Upper lobe of right lung (tissue), 1 donor: Measurements from ENCODE around the gene ATP2A1. TPM values are rescaled to one million over a fixed set of nuclear protein-coding genes. Genes with fewer than 3 reads are reported as not detected.

Experiments used
- ATAC-seq: fragments of 200-7000 bp; cut with Tn5 transposase; one replicate; pipeline ENCODE4 v1.9.1; 2020; ENCODE audit warnings: mild to moderate bottlenecking, moderate library complexity
- DNase-seq: peaks from one replicate; pipeline ENCODE4 v3.0.0-alpha.2; 2020
- H3K27ac ChIP-seq: fragments of 200-600 bp; one replicate; pipeline ENCODE4 v1.8.0; 2022
- H3K27me3 ChIP-seq: fragments of 200-600 bp; one replicate; pipeline ENCODE4 v1.8.0; 2022; ENCODE audit warnings: mild to moderate bottlenecking
- H3K36me3 ChIP-seq: fragments of 200-600 bp; one replicate; pipeline ENCODE4 v1.8.0; 2022
- H3K4me1 ChIP-seq: fragments of 200-600 bp; one replicate; pipeline ENCODE4 v1.8.0; 2022
- H3K4me3 ChIP-seq: fragments of 200-600 bp; one replicate; pipeline ENCODE4 v1.8.0; 2022; ENCODE audit warnings: mild to moderate bottlenecking
- H3K9me3 ChIP-seq: fragments of 200-600 bp; one replicate; pipeline ENCODE4 v1.8.0; 2022
- intact Hi-C: fragments of 100-400 bp; cut with DNase I; formaldehyde crosslinking; loops from one replicate; pipeline ENCODE4 v1.11.0; 2022
- total RNA-seq: library from RNA; stranded (reverse); fragmentation: NEBNext Ultra II Directional; extraction: Animal tissue kit (Norgen Biotek cat#: 25700); gene quantifications from one replicate; pipeline ENCODE4 v1.2.1, GENCODE V29; 2021
- TF ChIP-seq, protein P1 (sequence below): fragments of 200-600 bp; IDR thresholded peaks from one replicate; pipeline ENCODE4 v1.8.0; 2022; ENCODE audit warnings: antibody characterized with exemption
- donor health status: DM: no; HTN: yes; CAD: no; lungs with severe emphysema.

The ATP2A1 gene
- total RNA-seq, 1 donor from 2014 or later: 0.46 TPM

DNA sequence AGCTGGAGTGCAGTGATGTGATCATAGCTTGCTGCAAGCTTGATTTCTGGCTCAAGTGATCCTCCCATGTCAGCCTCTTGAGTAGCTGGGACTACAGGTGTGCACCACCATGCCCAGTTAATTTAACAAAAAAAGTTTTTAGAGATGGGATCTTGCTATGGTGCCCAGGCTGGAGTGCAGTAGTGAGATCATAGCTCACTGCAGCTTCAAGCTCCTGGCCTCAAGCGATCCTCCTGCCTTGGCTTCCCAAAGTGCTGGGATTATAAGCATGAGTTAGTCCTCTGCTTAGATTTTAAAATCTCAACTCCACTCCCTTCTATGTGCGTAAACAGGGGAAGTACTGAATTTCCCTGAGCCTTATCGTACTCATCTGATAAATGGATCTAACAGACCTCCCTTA lies 40.4 kb downstream of the ATP2A1 start:
- no peak for ATAC-seq
- Histone ChIP-seq H3K36me3 (peaks cover 59% of the 10 kb centered on the region), H3K4me3 (no peak overlapping the region), H3K9me3 (no peaks in the 10 kb centered on the region), H3K4me1 (no peaks in the 10 kb centered on the region), H3K27ac (no peak overlapping the region), H3K27me3 (no peaks in the 10 kb centered on the region)
- intact Hi-C loops: no loop called here
- no peak for DNase-seq
- TF ChIP-seq, protein P1, sequence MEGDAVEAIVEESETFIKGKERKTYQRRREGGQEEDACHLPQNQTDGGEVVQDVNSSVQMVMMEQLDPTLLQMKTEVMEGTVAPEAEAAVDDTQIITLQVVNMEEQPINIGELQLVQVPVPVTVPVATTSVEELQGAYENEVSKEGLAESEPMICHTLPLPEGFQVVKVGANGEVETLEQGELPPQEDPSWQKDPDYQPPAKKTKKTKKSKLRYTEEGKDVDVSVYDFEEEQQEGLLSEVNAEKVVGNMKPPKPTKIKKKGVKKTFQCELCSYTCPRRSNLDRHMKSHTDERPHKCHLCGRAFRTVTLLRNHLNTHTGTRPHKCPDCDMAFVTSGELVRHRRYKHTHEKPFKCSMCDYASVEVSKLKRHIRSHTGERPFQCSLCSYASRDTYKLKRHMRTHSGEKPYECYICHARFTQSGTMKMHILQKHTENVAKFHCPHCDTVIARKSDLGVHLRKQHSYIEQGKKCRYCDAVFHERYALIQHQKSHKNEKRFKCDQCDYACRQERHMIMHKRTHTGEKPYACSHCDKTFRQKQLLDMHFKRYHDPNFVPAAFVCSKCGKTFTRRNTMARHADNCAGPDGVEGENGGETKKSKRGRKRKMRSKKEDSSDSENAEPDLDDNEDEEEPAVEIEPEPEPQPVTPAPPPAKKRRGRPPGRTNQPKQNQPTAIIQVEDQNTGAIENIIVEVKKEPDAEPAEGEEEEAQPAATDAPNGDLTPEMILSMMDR: no peak

DNA sequence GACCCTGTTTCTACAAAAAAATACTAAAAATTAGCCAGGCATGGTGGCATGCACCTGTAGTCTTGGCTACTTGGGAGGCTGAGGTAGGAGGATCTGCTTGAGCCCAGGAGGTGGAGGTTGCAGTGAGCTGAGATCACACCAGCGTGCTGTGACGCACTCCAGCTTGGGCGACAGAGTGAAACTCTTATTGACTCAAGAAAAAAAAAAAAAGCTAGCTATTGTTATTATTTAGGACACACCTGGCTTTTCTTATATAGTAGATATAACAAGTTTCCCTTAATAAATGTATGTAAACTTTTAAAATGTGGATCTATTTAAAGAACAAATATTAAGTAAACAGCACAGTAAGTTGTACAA lies 44.9 kb downstream of the ATP2A1 start:
- Histone ChIP-seq H3K27me3 (no peaks in the 10 kb centered on the region), H3K27ac (peak overlapping the region; percentile 96), H3K4me3 (no peak overlapping the region), H3K4me1 (peaks cover 7% of the 10 kb centered on the region), H3K9me3 (no peaks in the 10 kb centered on the region), H3K36me3 (peaks cover 17% of the 10 kb centered on the region)
- TF ChIP-seq, protein P1: no peak
- ATAC-seq: no peak
- intact Hi-C loops: loop anchor here (10.0 kb wide), 1 partner anchor 48 kb away; the partner anchor contains the start of gene ATP2A1
- DNase-seq: no peak

DNA sequence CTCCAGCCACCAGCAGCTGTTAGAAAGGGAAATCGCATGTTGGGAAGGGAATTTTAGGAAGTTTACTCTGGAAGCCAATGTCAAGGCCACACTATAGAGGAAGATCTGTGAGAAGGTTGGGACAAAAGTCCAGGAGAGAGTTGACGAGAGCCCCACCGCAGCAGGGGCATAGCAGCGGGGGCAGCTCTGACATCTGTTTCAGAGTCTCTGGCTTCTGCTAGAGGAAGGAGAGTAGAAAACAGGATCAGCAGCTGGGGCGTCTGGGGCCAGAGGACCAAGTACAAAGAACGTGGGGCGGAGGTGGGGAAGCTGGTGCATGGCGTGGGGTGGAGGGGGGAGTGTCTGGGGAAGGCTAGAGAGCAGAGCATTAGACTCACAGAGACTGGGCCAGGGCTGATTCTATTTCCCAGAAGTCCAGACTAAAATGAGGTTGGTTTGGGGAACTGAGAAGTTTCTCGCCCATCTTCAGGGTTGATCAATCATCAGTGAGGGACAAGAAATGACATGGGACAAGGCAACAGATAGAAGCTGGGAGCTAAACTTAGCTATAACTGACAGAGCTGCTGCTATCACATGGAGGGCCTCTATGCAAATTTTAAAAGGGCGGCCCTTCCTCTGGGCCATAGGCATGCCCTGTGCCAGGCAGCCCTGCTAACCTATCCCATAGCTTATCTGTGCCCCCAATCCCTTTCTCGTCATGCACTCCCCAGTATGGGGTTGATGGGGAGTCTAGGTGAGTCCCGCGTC lies 45.5 kb downstream of the ATP2A1 start:
- Histone ChIP-seq H3K27ac (peak overlapping the region; percentile 96), H3K9me3 (no peaks in the 10 kb centered on the region), H3K4me3 (peak overlapping the region; percentile 68), H3K36me3 (peaks cover 11% of the 10 kb centered on the region), H3K27me3 (no peaks in the 10 kb centered on the region), H3K4me1 (peaks cover 7% of the 10 kb centered on the region)
- intact Hi-C loops: loop anchor here (10.0 kb wide), 1 partner anchor 49 kb away; the partner anchor contains the start of gene ATP2A1
- no peak for ATAC-seq
- TF ChIP-seq, protein P1: no peak
- DNase-seq: no peak

DNA sequence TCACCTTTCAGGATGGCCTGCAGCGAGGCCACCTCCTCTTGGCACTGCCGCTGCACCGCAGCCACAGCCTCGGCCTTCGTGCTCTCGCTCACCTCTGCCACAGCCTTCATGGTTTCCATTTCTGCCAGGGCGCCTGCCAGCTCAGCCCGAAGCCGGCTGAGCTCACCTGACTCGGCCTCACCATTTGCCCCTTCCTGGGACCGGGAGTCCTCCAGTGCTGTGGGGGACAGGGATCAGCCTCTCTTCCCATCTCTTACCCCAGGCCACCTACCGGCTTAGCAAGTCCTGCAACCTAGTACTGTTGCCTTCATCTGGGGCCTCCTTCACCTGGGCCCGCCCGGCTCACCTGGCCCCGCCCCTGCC lies 46.1 kb downstream of the ATP2A1 start:
- peak overlapping the region; percentile 96 for H3K27ac ChIP-seq
- TF ChIP-seq, protein P1: peak; percentile 21
- H3K4me1 ChIP-seq: peaks cover 7% of the 10 kb centered on the region
- intact Hi-C loops: loop anchor here (10.0 kb wide), 1 partner anchor 50 kb away; the partner anchor contains the start of gene ATP2A1
- ATAC-seq (no peak), DNase-seq (no peak)
- H3K4me3 ChIP-seq: peak overlapping the region; percentile 68
- H3K27me3 ChIP-seq: no peaks in the 10 kb centered on the region
- H3K36me3 ChIP-seq: peaks cover 5% of the 10 kb centered on the region
- H3K9me3 ChIP-seq: no peaks in the 10 kb centered on the region

DNA sequence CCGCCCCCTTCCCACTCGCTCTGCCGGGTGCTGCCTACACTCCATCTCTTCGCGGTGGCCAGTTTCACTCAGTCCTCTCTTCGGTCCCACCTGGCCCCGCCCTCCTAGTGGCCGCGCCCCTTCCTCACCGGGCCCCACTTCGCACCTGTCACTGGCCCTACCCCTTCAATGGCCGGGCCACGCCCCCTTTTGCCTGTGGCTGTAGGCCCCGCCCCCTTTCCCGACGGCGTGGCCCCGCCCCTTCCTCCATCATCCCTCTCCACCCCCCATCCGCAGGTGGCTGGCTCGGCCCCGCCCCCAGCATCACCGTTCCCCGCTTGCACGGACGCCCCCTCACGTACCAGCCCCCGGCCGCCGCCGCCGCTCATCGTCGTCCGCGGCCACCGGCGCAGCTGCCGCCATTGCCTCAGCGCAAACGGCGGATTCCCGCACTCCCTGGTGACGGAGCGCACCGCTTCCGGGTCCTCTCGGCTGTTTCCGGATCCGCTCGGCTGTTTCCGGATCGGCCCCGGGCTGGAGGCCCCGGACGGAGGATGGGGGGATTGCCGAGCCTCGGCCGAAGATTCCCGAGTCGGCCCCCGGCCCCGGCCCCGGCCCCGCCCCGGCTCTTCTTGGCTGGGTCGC lies 46.6 kb downstream of the ATP2A1 start, which contains the start of gene RABEP2:
TSS of gene RABEP2 (minus strand) at position 477 of the 624 bp plus-strand sequence. CDS start at position 402, 75 bp downstream.
- Histone ChIP-seq H3K36me3 (peaks cover under 1% of the 10 kb centered on the region), H3K4me3 (peak within 1 kb of the TSS; percentile 68), H3K9me3 (no peaks in the 10 kb centered on the region), H3K27ac (peak within 1 kb of the TSS; percentile 96), H3K27me3 (no peaks in the 10 kb centered on the region), H3K4me1 (peaks cover 7% of the 10 kb centered on the region)
- intact Hi-C loops: loop anchor here (10.0 kb wide), 1 partner anchor 50 kb away; the partner anchor contains the start of gene ATP2A1
- DNase-seq (peak; percentile 98), ATAC-seq (peak; percentile 94)
- TF ChIP-seq, protein P1: no peak
